GM23248 (cell line): ENCODE measurements around the gene MEGF11.

Experiments used
- EZH2 ChIP-seq: fragments of 200-600 bp; sonication (generic); IDR thresholded peaks from 2 replicates; pipeline ENCODE4 v1.6.1; 2018; ENCODE audit warnings: antibody characterized with exemption, mild to moderate bottlenecking; ENCODE audit not compliant: insufficient read depth, poor library complexity, severe bottlenecking
- EZH2phosphoT487 ChIP-seq: fragments of 200-600 bp; sonication (generic); IDR thresholded peaks from 2 replicates; pipeline ENCODE4 v1.6.1; 2018; ENCODE audit warnings: antibody characterized with exemption, moderate library complexity, mild to moderate bottlenecking, low read depth; ENCODE audit not compliant: insufficient read depth

DNA sequence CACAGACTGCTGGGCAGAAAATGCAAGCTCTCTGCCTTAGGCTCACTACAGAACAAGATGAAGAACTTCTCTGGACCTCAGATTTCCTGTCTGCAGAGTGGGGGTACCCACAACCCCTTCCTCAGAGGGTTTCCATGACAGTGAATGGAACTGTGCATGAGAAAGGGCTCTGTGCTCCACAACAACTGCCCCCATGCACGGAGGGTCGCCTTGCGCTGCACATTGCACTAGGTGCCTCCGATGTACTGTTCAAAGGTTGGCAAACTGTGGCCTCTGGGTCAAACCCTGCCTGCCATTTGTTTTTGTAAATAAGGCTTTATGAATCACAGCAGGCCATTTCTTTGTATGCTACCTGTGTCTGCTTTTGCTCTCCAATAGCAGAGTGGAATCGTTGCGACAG lies 212.3 kb downstream of the MEGF11 start:
- TF ChIP-seq EZH2phosphoT487 (no peak), EZH2 (no peak)
